Measurements from ENCODE around the gene POLR2E.

- no peak for TF ChIP-seq EZH2 (IDR thresholded peaks at IDR 0.05; ENCODE audit: low read depth)
- TF ChIP-seq CTCF (conservative IDR thresholded peaks at IDR 0.05): no peak
These were observed 1.2 kb downstream of the POLR2E start for GRCh38 chr19:1093811-1094553.
